GM12801 (cell line): ENCODE data around the gene SEPTIN1.

Experiments used
- CTCF ChIP-seq: IDR thresholded peaks from one replicate; pipeline ENCODE4 v1.5.1; 2011; ENCODE audit warnings: control low read depth; ENCODE audit not compliant: insufficient read length; ENCODE audit errors: extremely low read depth

The SEPTIN1 gene

DNA sequence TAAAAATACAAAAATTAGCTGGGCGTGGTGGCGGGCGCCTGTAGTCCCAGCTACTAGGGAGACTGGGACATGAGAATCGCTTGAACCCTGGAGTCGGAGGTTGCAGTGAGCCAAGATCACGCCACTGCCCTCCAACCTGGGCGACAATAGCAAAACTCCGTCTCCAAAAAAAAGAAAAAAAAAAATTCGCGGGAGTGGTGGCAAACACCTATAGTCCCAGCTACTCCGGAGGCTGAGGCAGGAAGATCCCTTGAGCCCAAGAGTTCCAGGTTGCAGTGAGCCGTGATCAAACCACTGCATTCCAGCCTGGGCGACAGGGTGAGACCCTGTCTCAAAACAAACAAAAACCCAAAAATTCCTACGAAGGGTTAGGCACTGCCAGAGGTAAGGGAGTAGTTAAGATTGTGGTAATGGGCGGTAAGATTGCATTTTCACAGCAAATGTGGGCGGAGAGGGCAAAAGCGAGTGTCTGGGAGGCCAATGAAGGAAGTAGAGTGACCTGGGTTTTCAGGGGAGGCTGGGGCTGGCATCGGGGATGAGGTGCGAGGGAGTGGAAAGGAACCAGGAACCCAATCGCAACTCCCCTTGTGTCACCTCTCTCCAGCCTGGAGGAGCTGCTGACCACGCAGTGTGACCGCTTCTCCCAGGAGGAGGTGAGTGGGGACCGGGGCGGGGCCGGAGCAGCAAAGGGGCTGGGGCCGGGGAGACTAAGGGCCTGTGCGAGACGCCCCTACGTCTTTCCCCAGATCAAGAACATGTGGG, 5.1 kb downstream of the SEPTIN1 start:
- no peak for TF ChIP-seq CTCF

DNA sequence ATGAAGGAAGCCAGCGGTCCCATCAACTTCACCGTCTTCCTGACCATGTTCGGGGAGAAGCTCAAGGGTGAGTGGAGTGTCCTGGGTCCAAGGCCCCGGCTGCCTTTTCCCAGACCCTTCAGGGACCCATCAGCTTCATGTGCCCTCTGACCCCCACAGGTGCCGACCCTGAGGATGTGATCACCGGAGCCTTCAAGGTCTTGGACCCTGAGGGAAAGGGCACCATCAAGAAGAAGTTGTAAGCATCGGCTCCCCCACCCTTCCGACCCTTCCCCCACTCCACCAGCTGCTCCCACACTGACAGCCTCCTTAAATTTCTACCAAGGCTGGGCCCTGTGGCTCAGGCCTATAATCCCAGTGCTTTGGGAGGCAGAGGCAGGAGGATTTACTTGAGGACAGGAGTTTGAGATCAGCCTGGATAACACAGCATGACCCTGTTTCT, 5.9 kb downstream of the SEPTIN1 start:
- no peak for TF ChIP-seq CTCF

DNA sequence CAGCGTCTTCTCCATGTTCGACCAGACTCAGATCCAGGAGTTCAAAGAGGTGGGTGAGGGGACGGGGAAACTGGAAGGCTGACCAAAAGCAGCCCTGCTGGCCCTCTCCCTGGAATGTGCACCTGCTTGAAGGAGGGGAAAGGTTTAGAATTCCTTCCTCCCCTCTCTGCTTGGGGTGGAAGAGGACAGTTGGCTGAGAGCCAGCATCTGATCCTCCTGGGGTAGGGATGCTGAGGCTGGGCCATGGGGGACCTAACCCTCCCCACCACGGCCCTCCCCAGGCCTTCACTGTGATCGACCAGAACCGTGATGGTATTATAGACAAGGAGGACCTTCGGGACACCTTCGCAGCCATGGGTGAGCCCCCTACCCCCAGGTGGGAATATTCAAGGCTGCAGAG, 6.5 kb downstream of the SEPTIN1 start:
- TF ChIP-seq CTCF, result no peak

DNA sequence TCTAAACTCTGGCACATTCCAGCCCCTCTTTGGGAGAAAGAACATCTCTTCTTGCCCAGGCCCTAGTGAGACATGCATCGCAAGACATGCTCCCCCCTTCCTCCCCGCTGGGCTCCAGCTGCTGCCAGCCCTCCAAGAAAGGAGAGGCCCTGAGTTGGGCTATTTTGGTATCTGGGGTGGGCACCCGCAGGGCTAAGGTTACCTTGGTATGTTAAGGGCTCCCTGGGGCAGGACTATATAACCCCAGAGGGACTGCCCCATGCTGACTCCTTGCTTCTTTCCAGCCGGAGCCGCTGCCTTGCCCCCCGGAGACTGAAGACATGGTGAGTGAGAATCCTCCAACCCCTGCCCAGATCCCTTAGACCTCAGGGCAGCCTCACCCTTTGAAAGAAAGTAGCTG, 7.8 kb downstream of the SEPTIN1 start, which contains the start of gene MYL11:
TSS of gene MYL11 (plus strand) at position 265 of the 400 bp plus-strand sequence. CDS start at position 321, 56 bp downstream.
- TF ChIP-seq CTCF, result no peak

DNA sequence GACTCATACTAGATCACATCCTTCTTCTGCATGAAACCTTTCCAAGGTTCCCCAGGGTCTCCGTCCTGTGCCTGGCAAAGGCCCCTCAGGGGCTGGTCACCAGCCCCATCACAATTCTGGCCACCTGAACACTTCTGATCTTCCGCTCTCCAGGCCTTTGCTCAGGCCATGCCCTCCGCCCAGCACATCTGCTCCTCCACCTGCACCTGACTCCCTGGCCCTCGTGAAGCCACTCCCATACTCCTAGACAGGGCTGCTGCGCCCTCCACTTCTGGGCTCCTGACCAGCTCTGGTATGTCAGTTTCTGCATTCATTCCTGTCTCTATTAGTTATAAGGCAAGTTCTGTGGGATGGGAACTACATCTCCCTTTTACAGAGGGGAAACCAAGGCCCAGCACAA, 9.6 kb downstream of the SEPTIN1 start:
- no peak for TF ChIP-seq CTCF

DNA sequence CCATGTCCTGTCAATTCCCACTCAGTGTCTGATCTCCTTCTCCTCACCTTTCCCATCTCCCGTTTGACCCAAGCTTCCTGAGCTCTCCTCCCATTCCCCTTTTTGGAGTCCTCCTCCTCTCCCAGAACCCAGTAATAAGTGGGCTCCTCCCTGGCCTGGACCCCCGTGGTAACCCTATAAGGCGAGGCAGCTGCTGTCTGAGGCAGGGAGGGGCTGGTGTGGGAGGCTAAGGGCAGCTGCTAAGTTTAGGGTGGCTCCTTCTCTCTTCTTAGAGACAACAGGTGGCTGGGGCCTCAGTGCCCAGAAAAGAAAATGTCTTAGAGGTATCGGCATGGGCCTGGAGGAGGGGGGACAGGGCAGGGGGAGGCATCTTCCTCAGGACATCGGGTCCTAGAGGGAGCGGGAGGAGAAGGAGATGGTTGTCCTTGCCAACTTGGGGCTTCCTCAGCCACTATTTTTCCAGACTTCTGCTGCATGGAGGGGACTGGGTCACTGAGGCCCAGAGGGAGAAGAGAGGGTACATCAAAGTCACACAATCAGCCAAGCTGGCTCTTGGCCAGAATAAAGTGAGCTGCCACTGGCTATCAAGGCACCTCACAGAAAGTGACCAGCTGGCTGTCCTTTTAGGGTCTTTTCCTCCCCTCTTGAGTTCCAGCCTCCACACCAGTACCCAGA, 10.2 kb downstream of the SEPTIN1 start:
- TF ChIP-seq CTCF, result no peak

GRCh38 chr16:30371248-30371816, 11.0 kb downstream of the SEPTIN1 start:
- TF ChIP-seq CTCF, result no peak
